Measurements from ENCODE around the gene ARG2. TPM values are rescaled to one million over a fixed set of nuclear protein-coding genes. Genes with fewer than 3 reads are reported as not detected.

The ARG2 gene
- total and polyA plus RNA-seq, 4 donors: 0.08 to 3.1 (median 0.59) TPM

DNA sequence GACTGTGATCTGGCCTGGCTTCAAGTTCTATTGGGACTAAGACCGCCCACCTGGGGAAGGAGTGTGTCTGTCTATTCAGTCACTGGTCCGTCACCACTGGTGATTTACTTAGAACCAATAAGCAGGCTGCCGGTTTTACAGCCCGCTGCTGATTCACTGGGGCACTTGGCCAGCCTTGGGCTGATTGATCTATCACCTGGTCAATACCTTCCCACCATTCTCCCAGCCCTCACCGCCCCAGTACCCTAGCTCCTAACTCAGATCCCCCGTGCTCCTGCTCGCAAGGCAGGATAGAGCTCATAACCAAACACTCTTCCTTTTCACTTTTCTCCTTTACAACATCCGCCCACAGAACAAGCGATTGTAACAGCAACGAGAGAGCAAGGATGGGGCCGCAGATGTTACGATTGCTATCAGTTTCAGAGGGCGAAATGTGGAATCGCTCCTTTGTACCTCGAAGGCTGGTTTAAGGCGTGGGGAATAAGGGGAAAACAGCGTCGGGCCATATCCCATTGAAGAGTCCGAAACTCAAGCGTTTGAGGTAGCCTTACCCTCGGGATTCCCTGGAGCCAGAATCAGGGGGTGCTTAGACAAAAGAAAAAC lies 75.2 kb downstream of the ARG2 start (continued):
- peak; percentile 67 for TF ChIP-seq TAF1 (conservative IDR thresholded peaks at IDR 0.05)

DNA sequence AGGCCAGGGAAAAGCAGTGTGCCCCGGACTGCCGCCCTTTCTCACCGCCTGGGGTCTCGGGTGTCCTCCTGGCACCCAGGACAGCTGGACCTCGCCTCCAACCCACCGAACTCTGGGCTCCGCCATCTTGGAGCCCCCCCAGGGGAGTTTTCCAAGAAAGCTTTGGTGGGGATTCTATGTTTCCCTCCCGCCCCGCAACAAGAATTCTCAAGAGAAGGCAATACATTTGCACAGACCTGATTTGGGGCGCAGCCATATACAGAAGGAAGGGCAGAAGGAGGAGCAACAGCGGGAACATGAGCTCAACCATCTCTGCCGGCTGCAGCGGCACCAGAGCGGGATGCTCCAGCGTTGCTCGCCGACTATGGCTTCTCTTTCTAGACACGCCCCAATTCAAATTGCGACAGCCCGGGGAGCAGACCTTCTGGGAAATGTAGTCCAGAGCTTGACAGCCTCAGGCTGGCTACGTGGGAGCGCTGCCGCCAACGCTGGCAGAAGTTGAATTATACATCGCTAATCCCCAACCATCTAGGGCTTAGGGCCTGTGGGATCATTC lies 75.8 kb downstream of the ARG2 start, which contains the start of gene RDH11:
RDH11 (minus strand) TSS at position 371 of the 556 bp plus-strand sequence; CDS start at position 310, 61 bp downstream.
- Histone ChIP-seq H3K9ac (ENCODE audit: low read depth in 1 of 2, low read length in 2 of 2) (peak within 1 kb of the TSS; percentile 21 to 98), H3K27me3 (ENCODE audit: control insufficient read depth in 4 of 4, insufficient read depth in 4 of 4, low read length in 3 of 4) (no peaks in the 10 kb centered on the region), H3K4me3 (ENCODE audit: low read depth in 1 of 3, low read length in 3 of 3) (peak within 1 kb of the TSS; percentile 89 to 99 (median 90)), H3K4me1 (ENCODE audit: control insufficient read depth in 4 of 4, insufficient read depth in 4 of 4, low read length in 3 of 4) (peaks cover 0 to 34% (median 4%) of the 10 kb centered on the region in 4 donors), H3K9me3 (ENCODE audit: control insufficient read depth in 4 of 4, low read length in 3 of 4) (no peaks in the 10 kb centered on the region), H3K36me3 (ENCODE audit: control insufficient read depth in 4 of 4, insufficient read depth in 3 of 4, low read depth in 1 of 4, low read length in 3 of 4) (peaks cover 3 to 19% (median 12%) of the 10 kb centered on the region in 4 donors), H3K27ac (ENCODE audit: low read depth in 1 of 2, low read length in 2 of 2) (peak within 1 kb of the TSS; percentile 88 to 98)
- under 1% methylated on average over 25 of the region's 25 CpGs for WGBS
- TF ChIP-seq, protein P1, sequence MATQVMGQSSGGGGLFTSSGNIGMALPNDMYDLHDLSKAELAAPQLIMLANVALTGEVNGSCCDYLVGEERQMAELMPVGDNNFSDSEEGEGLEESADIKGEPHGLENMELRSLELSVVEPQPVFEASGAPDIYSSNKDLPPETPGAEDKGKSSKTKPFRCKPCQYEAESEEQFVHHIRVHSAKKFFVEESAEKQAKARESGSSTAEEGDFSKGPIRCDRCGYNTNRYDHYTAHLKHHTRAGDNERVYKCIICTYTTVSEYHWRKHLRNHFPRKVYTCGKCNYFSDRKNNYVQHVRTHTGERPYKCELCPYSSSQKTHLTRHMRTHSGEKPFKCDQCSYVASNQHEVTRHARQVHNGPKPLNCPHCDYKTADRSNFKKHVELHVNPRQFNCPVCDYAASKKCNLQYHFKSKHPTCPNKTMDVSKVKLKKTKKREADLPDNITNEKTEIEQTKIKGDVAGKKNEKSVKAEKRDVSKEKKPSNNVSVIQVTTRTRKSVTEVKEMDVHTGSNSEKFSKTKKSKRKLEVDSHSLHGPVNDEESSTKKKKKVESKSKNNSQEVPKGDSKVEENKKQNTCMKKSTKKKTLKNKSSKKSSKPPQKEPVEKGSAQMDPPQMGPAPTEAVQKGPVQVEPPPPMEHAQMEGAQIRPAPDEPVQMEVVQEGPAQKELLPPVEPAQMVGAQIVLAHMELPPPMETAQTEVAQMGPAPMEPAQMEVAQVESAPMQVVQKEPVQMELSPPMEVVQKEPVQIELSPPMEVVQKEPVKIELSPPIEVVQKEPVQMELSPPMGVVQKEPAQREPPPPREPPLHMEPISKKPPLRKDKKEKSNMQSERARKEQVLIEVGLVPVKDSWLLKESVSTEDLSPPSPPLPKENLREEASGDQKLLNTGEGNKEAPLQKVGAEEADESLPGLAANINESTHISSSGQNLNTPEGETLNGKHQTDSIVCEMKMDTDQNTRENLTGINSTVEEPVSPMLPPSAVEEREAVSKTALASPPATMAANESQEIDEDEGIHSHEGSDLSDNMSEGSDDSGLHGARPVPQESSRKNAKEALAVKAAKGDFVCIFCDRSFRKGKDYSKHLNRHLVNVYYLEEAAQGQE (IDR thresholded peaks at IDR 0.05): peak; percentile 32
- TF ChIP-seq SP1 (IDR thresholded peaks at IDR 0.05) (peak; percentile 35), YY1 (IDR thresholded peaks at IDR 0.05) (peak; percentile 87), EGR1 (IDR thresholded peaks at IDR 0.05; ENCODE audit: low read depth in 2 of 2) (no peak), TAF1 (conservative IDR thresholded peaks at IDR 0.05) (peak; percentile 71), HNF4G (IDR thresholded peaks at IDR 0.05) (no peak), GABPA (IDR thresholded peaks at IDR 0.05 in 1 of 2, conservative IDR thresholded peaks at IDR 0.05 in 1 of 2) (no peak)
- TF ChIP-seq, protein P2, sequence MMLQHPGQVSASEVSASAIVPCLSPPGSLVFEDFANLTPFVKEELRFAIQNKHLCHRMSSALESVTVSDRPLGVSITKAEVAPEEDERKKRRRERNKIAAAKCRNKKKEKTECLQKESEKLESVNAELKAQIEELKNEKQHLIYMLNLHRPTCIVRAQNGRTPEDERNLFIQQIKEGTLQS (IDR thresholded peaks at IDR 0.05): no peak
- TF ChIP-seq, protein P3, sequence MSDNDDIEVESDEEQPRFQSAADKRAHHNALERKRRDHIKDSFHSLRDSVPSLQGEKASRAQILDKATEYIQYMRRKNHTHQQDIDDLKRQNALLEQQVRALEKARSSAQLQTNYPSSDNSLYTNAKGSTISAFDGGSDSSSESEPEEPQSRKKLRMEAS (IDR thresholded peaks at IDR 0.05): no peak
- peak; percentile 84 for DNase-seq (ENCODE audit: low spot score)

DNA sequence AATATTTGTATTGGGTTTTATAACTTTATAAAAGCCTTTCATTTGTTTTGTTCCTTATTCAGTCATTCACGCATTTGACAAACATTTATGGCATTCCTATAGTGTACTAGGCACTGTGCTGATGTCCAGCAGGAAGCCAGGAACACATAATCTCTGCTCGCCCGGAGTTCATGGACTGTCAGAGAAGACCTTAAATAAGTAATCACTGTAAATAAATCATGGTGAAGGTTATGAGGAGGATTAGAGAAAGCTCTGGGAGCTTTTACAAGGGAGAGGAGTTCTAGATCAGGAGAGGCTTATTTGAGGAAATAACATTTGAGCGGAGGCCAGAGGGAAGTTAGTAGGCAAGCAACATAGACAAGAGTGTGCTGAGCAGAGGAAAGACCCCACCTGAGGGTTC lies 77.3 kb downstream of the ARG2 start:
- Histone ChIP-seq H3K9ac (ENCODE audit: low read depth in 1 of 2, low read length in 2 of 2) (no peak overlapping the region), H3K4me1 (ENCODE audit: control insufficient read depth in 4 of 4, insufficient read depth in 4 of 4, low read length in 3 of 4) (peaks cover 0 to 34% (median 4%) of the 10 kb centered on the region in 4 donors), H3K9me3 (ENCODE audit: control insufficient read depth in 4 of 4, low read length in 3 of 4) (no peaks in the 10 kb centered on the region), H3K4me3 (ENCODE audit: low read depth in 1 of 3, low read length in 3 of 3) (no peak overlapping the region), H3K27ac (ENCODE audit: low read depth in 1 of 2, low read length in 2 of 2) (no peak overlapping the region), H3K27me3 (ENCODE audit: control insufficient read depth in 4 of 4, insufficient read depth in 4 of 4, low read length in 3 of 4) (no peaks in the 10 kb centered on the region), H3K36me3 (ENCODE audit: control insufficient read depth in 4 of 4, insufficient read depth in 3 of 4, low read depth in 1 of 4, low read length in 3 of 4) (peaks cover 0 to 5% (median under 1%) of the 10 kb centered on the region in 4 donors)
- WGBS: 81% methylated on average over 4 of the region's 4 CpGs
- TF ChIP-seq, protein P2 (IDR thresholded peaks at IDR 0.05): no peak
- TF ChIP-seq FOXA1 (IDR thresholded peaks at IDR 0.05): no peak
- TF ChIP-seq, protein P4, sequence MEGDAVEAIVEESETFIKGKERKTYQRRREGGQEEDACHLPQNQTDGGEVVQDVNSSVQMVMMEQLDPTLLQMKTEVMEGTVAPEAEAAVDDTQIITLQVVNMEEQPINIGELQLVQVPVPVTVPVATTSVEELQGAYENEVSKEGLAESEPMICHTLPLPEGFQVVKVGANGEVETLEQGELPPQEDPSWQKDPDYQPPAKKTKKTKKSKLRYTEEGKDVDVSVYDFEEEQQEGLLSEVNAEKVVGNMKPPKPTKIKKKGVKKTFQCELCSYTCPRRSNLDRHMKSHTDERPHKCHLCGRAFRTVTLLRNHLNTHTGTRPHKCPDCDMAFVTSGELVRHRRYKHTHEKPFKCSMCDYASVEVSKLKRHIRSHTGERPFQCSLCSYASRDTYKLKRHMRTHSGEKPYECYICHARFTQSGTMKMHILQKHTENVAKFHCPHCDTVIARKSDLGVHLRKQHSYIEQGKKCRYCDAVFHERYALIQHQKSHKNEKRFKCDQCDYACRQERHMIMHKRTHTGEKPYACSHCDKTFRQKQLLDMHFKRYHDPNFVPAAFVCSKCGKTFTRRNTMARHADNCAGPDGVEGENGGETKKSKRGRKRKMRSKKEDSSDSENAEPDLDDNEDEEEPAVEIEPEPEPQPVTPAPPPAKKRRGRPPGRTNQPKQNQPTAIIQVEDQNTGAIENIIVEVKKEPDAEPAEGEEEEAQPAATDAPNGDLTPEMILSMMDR (IDR thresholded peaks at IDR 0.05; ENCODE audit: low read depth, low read length, missing input control): no peak
- no peak for DNase-seq (ENCODE audit: low spot score)

All from liver (tissue), 9 donors.